ENCODE results near the gene RPAP2. TPM values are rescaled to one million over a fixed set of nuclear protein-coding genes. Genes with fewer than 3 reads are reported as not detected.
"Not testable (repeated sequence)": the region's sequence is repeated elsewhere in the genome, so short reads cannot be mapped to it uniquely, and the experiment has no call there.

Gene RPAP2
- total RNA-seq, 2 experiments from 2014 or later: 8.6 to 21.9 TPM

DNA sequence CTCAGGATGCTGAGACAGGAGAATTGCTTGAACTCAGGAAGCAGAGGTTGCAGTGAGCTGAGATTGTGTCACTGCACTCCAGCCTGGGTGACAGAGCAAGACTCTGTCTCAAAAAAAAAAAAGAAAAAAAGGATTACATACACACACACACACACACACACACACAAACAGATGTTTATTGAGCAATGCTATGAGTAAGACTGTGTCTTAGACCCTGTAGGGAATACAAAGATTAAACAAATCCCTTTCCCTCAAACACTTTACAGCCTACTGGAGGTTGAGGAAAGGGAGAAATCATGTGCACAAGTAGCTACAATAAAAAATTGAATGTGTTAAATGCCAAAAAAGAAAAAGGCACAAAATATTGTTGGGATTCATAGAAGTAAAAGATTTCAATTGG, 58.1 kb downstream of the RPAP2 start:
- H3K36me3 ChIP-seq (ENCODE audit: insufficient read depth, low read length): peaks cover 12% of the 10 kb centered on the region
- no peak overlapping the region for H3K27ac ChIP-seq (ENCODE audit: low read depth, low read length, poor library complexity, severe bottlenecking)
- no peak for TF ChIP-seq EZH2phosphoT487 (IDR thresholded peaks at IDR 0.05; ENCODE audit: borderline replicate concordance, low read depth, low read length)
- TF ChIP-seq, protein P1, sequence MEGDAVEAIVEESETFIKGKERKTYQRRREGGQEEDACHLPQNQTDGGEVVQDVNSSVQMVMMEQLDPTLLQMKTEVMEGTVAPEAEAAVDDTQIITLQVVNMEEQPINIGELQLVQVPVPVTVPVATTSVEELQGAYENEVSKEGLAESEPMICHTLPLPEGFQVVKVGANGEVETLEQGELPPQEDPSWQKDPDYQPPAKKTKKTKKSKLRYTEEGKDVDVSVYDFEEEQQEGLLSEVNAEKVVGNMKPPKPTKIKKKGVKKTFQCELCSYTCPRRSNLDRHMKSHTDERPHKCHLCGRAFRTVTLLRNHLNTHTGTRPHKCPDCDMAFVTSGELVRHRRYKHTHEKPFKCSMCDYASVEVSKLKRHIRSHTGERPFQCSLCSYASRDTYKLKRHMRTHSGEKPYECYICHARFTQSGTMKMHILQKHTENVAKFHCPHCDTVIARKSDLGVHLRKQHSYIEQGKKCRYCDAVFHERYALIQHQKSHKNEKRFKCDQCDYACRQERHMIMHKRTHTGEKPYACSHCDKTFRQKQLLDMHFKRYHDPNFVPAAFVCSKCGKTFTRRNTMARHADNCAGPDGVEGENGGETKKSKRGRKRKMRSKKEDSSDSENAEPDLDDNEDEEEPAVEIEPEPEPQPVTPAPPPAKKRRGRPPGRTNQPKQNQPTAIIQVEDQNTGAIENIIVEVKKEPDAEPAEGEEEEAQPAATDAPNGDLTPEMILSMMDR (conservative IDR thresholded peaks at IDR 0.05; ENCODE audit: low read length): no peak
- no peak overlapping the region for H2AFZ ChIP-seq (ENCODE audit: low read length)
- no peaks in the 10 kb centered on the region for H4K20me1 ChIP-seq (ENCODE audit: insufficient read depth, low read length)
- H3K4me2 ChIP-seq (ENCODE audit: low read length): no peak overlapping the region
- POLR2A ChIA-PET: interaction anchor here (0.6 kb wide), 1 partner anchor 241 kb away, joined by 3 read pairs; no protein-coding TSS in a partner anchor
- no peaks in the 10 kb centered on the region for H3K79me2 ChIP-seq (ENCODE audit: insufficient read depth, low read depth, low read length)
- no peaks in the 10 kb centered on the region for H3K4me1 ChIP-seq (ENCODE audit: insufficient read depth, low read length, poor library complexity, severe bottlenecking)
- CTCF ChIA-PET (ENCODE audit: unreplicated experiment): no interaction called here
- peaks cover 8% of the 10 kb centered on the region; the same call in 1 of the 2 replicates for H3K9me3 ChIP-seq (ENCODE audit: low read length)
- no peak overlapping the region for H3K4me3 ChIP-seq (ENCODE audit: low read depth, low read length, poor library complexity, severe bottlenecking)
- DNase-seq (ENCODE audit: low spot score): no peak
- no peaks in the 10 kb centered on the region for H3K9me2 ChIP-seq (ENCODE audit: insufficient read depth, low read length)
- BruUV-seq (replicated peaks): no TSS peak
- intact Hi-C loops (cut with micrococcal nuclease; ENCODE audit: unreplicated experiment): no loop called here

- H3K4me2 ChIP-seq (ENCODE audit: low read length); H3K4me1 ChIP-seq (ENCODE audit: insufficient read depth, low read length, poor library complexity, severe bottlenecking); H3K27ac ChIP-seq (ENCODE audit: low read depth, low read length, poor library complexity, severe bottlenecking); POLR2A ChIA-PET; H2AFZ ChIP-seq (ENCODE audit: low read length); H3K79me2 ChIP-seq (ENCODE audit: insufficient read depth, low read depth, low read length); BruUV-seq (replicated peaks); H3K9me3 ChIP-seq (ENCODE audit: low read length); intact Hi-C loops (cut with micrococcal nuclease; ENCODE audit: unreplicated experiment); DNase-seq (ENCODE audit: low spot score); CTCF ChIA-PET (ENCODE audit: unreplicated experiment); H4K20me1 ChIP-seq (ENCODE audit: insufficient read depth, low read length); H3K36me3 ChIP-seq (ENCODE audit: insufficient read depth, low read length); H3K9me2 ChIP-seq (ENCODE audit: insufficient read depth, low read length); H3K4me3 ChIP-seq (ENCODE audit: low read depth, low read length, poor library complexity, severe bottlenecking): not testable (repeated sequence)
Observed at GRCh38 chr1:92359382-92359781, 60.5 kb downstream of the RPAP2 start.

DNA sequence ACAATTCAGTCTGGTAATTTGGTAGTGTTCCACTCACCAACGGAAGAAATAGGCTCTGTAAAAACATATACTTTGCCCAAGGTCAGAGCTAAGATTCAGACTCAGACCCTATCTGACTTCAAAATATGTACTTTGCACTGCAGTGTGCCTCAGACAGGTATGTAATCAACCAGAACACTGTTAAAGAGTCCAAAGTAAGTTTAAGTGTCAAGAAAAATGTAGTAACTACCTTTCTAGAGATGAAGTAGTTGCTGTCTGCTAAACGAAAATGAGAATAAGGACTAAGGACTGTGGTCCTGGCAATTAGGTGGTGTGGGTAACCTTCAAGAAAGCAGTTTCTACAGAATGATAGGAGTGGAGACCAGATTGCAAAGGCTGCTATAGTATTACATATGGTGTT, 61.1 kb downstream of the RPAP2 start:
- ChIA-PET CTCF (ENCODE audit: unreplicated experiment) (no interaction called here), POLR2A (no interaction called here)
- H3K4me2 ChIP-seq (ENCODE audit: low read length): no peak overlapping the region
- H3K4me3 ChIP-seq (ENCODE audit: low read depth, low read length, poor library complexity, severe bottlenecking): no peak overlapping the region
- H3K9me3 ChIP-seq (ENCODE audit: low read length): no peaks in the 10 kb centered on the region
- no peak overlapping the region for H2AFZ ChIP-seq (ENCODE audit: low read length)
- intact Hi-C loops (cut with micrococcal nuclease; ENCODE audit: unreplicated experiment): no loop called here
- TF ChIP-seq, protein P1 (conservative IDR thresholded peaks at IDR 0.05; ENCODE audit: low read length): no peak
- no peak for TF ChIP-seq EZH2phosphoT487 (IDR thresholded peaks at IDR 0.05; ENCODE audit: borderline replicate concordance, low read depth, low read length)
- no peaks in the 10 kb centered on the region for H4K20me1 ChIP-seq (ENCODE audit: insufficient read depth, low read length)
- no peak for DNase-seq (ENCODE audit: low spot score)
- BruUV-seq (replicated peaks): no TSS peak
- no peaks in the 10 kb centered on the region for H3K4me1 ChIP-seq (ENCODE audit: insufficient read depth, low read length, poor library complexity, severe bottlenecking)
- no peaks in the 10 kb centered on the region for H3K9me2 ChIP-seq (ENCODE audit: insufficient read depth, low read length)
- no peaks in the 10 kb centered on the region; the same call in 1 of the 2 replicates for H3K36me3 ChIP-seq (ENCODE audit: insufficient read depth, low read length)
- no peak overlapping the region for H3K27ac ChIP-seq (ENCODE audit: low read depth, low read length, poor library complexity, severe bottlenecking)
- no peaks in the 10 kb centered on the region for H3K79me2 ChIP-seq (ENCODE audit: insufficient read depth, low read depth, low read length)
